Astrocyte of the spinal cord (primary cell): ENCODE data around the gene AHDC1.

Source experiments
- DNase-seq: peaks from one replicate; pipeline ENCODE4 v3.0.0; 2011; ENCODE audit warnings: low read depth, low spot score
- H3K4me3 ChIP-seq: 2 replicates; pipeline ENCODE4 v1.5.1; 2011; ENCODE audit warnings: low read depth, mild to moderate bottlenecking, low read length, moderate library complexity
- in situ Hi-C: cut with HindIII; loops from 2 replicates; pipeline ENCODE4 v1.10.0; 2017; ENCODE audit warnings: low sequenced_read_pairs
- TF ChIP-seq, protein P1 (sequence below): IDR thresholded peaks from 2 replicates; pipeline ENCODE4 v1.5.1; 2012; ENCODE audit warnings: low read depth, mild to moderate bottlenecking, low read length, inconsistent platforms

The AHDC1 gene

DNA sequence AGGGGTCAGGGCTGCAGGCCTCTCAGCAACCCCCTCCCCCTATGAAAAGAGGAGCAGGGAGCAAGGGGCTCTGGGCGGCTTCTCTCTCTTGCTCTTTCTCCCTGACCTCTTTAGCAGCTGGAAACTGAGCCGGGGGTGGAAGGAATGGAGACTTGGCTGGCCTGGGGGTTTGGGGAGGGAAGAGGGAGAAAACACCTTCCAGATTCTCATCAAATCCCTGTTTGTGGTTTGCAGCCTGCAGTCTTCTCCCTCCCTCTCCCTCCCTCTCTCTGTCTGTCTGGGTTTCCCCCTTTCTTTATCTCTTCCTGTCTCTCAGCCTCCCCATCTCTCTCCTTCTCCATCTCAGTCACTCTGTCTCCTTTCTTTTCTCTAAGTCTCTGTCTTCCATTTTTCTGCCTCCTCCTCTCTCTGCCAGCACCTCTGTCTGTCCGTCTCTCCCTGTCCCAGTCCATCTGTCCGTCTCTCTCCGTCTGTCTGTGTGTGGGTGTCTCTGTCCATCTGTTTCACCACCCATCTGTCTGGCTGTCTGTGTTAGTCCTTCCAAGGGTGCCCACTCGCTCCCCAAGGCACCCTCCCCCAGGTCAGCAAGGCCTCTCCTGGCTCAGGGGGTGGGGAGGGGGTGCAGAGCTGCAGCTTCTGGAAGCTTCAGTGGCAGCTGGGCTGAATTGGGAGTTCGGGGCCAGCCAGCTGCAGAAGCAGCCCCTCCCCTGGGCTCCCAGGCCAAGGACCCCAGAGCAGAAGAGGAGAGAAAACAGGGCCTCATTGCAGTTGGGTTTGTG is 6.2 kb downstream of the AHDC1 start:
- DNase-seq: no peak
- in situ Hi-C loops: no loop called here

DNA sequence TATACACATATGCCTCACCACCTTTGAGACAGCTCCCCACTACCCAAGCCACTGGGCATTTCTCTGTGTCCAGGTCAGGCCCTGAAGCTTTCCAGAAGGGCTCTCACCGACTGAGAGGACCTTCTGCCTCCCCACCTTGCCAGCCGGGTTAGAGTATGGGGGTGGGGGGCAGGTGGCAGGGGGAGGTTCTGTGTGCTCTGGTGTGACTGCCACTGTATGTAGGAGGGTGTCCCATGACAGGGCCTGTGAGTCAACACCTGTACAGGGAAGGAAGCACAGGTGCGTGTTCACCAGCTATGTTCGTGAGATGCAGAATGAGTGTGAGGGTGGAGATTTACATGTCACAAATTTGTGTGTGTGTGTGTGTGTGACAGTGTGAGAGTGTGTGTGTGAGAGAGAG is 7.0 kb downstream of the AHDC1 start:
- DNase-seq: no peak
- TF ChIP-seq, protein P1, sequence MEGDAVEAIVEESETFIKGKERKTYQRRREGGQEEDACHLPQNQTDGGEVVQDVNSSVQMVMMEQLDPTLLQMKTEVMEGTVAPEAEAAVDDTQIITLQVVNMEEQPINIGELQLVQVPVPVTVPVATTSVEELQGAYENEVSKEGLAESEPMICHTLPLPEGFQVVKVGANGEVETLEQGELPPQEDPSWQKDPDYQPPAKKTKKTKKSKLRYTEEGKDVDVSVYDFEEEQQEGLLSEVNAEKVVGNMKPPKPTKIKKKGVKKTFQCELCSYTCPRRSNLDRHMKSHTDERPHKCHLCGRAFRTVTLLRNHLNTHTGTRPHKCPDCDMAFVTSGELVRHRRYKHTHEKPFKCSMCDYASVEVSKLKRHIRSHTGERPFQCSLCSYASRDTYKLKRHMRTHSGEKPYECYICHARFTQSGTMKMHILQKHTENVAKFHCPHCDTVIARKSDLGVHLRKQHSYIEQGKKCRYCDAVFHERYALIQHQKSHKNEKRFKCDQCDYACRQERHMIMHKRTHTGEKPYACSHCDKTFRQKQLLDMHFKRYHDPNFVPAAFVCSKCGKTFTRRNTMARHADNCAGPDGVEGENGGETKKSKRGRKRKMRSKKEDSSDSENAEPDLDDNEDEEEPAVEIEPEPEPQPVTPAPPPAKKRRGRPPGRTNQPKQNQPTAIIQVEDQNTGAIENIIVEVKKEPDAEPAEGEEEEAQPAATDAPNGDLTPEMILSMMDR: no peak
- H3K4me3 ChIP-seq: no peak overlapping the region
- in situ Hi-C loops: no loop called here

More for the DNA sequence above, 6.2 kb downstream of the AHDC1 start:
- H3K4me3 ChIP-seq: no peak overlapping the region
- TF ChIP-seq, protein P1: no peak

DNA sequence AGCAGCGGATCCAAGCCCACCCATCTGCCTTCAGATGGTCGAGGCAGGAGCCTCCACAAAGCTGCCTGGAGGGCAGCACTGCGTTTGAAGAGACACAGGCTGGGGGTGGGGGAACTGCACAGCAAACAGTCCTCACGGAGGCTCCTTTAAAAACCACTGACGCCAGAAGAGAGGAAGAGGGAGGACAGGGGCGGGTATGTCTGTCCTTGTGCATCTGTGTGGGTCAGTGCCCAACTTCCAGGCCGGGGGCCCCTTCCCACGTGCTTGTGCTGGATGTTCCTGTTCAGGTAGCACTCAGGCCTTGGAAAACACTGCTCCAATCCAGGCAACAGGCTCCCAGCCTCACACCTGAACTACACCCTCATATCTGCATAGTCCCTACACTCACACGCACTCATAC is 7.7 kb downstream of the AHDC1 start:
- TF ChIP-seq, protein P1: no peak
- no peak for DNase-seq
- no peak overlapping the region for H3K4me3 ChIP-seq
- in situ Hi-C loops: no loop called here

DNA sequence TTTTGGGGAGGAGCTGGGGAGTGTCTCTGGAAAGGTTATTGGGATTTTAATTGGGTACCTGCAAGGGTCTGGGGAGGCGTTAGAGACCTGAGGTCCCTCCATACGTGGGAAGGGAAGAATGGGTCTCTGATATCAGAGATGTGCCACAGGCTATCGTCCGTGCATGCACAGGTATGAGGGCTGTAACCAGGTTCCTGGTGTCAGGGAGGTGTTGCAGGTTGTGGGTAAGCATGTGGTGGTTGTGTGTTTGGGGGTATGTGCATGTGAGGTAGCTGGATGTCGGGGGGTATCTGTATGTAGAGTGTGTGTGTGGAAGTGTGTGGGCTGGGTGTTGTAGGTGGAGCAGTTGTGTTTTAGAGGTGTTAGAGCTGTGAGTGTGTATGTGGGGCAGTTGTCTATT is 8.3 kb downstream of the AHDC1 start:
- TF ChIP-seq, protein P1: no peak
- no peak overlapping the region for H3K4me3 ChIP-seq
- in situ Hi-C loops: no loop called here
- no peak for DNase-seq

DNA sequence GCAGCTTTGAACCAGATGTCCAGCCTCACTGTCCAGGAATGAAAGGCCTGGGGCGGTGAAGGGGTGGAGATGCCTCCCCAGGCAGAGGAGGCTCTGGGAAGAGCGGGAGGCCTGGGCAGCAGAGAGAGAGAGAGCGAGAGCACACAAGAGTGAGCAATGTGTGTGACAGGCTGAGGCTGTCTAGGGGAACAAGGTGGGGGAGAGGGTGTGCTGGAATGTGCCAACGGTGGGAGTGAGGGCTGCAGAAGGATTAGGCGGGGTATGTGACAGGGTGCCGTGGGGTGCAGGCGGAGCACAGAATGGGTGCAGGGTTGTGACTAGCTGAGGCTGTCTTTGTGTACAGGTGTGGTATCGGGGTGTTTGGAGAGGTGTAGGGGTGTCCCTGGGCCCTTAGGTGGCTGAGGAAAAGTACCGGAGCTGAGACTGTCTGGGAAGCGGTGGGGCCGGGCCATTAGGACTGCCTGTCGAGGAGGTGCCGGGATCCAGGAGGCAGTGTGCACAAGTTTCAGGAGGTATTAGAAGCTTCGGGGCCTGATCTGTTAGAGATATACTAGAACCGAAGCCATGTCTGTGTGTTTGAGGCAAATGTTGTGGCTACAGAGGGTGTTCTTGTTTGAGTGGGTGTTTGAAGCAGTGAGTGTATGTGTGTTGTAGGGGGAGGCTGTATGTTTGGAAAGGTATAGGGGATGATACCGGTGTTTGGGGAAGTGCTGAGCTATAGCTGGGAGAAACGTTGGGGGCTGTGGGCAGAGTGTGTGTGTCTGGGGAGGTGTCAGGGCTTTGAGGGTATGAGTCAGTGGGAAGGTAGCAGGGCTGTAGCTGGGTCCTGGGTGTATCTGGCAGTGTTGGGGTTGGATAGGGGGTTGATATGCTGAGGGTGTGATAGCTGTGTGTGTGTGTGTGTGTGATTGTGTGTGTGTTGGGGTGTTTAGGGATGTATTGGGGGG is 9.1 kb downstream of the AHDC1 start:
- no peak overlapping the region for H3K4me3 ChIP-seq
- TF ChIP-seq, protein P1: no peak
- DNase-seq: no peak
- in situ Hi-C loops: no loop called here

DNA sequence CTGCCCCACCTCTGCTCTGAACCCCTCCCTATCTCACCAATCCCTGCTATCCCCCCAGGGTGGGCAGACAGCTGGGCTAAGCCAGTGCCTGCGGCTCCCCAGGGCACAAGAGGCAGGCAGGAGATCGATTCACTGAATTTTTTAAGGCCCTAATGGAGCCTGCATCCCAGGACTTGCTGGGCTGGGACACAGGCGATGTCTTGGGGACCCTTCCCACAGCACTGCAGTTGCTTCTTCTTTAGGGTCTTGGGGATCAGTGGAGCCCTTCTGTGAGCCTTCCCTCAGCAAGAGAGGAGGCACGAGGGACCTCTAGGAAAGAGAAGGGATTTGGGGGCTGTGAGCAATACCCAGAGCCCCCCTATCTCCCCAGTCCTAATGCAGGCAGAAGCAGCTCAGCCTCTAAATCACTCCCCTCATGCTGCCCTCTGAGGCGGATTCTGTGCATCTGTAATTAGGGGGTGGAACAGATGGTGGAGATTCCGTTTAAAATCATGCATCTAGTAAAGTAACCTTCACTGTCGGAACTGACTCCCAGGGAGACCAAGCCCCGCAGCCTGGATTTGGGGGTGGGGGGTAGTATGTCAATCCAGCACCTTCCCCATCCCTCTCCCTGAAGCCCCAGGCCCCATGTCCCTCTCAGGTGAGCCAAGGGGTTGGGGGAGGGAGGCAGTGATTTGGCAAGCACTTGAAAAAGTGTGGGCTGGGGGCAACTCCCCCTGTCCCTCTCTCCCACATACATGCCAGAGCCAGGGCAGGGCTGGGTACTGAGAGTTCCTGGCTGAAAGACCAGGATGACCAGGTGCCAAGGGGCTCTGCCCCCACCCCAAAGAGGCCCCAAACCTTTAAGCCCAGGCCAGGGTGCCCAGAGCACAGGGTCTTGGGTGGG is 10.0 kb downstream of the AHDC1 start:
- DNase-seq: no peak
- in situ Hi-C loops: no loop called here
- TF ChIP-seq, protein P1: no peak
- no peak overlapping the region for H3K4me3 ChIP-seq
